Urinary bladder (tissue), 4 donors: Measurements from ENCODE around the gene SLC38A1. TPM values are rescaled to one million over a fixed set of nuclear protein-coding genes. Genes with fewer than 3 reads are reported as not detected.

Source experiments
- DNase-seq: peaks from one replicate; pipeline ENCODE4 v3.0.0-alpha.2; 2015; ENCODE audit errors: extremely low spot score
- H3K27ac ChIP-seq: one replicate; pipeline ENCODE4 v1.5.1; 2013; ENCODE audit warnings: low read depth, mild to moderate bottlenecking, moderate library complexity
- H3K36me3 ChIP-seq: one replicate; pipeline ENCODE4 v1.6.1; 2013; ENCODE audit warnings: mild to moderate bottlenecking, moderate library complexity; ENCODE audit not compliant: insufficient read depth
- H3K4me1 ChIP-seq: one replicate; pipeline ENCODE4 v1.6.1; 2013; ENCODE audit warnings: mild to moderate bottlenecking, moderate library complexity; ENCODE audit not compliant: insufficient read depth
- H3K4me3 ChIP-seq: one replicate; pipeline ENCODE4 v1.5.1; 2013; ENCODE audit warnings: low read depth, low read length
- WGBS: extraction: QIAGEN DNeasy Blood & Tissue Kit; methylation state at CpG from one replicate; pipeline ENCODE4 v1.1.7; 2013; 5-methylcytosine and 5-hydroxymethylcytosine counted together
- polyA plus RNA-seq: library from polyadenylated mRNA; stranded (reverse); fragments of 200-250 nt; gene quantifications from one replicate; pipeline ENCODE4 v1.2.3, GENCODE V29; 2013
- total RNA-seq: library from RNA; depleted of rRNA; stranded (reverse); fragments of >200 nt; gene quantifications from one replicate; pipeline ENCODE4 v1.2.3, GENCODE V29; 2014
- donor health status: healthy with polysubstance abuse.
- donor health status: healthy.

Gene SLC38A1
- total and polyA plus RNA-seq, 2 donors = 15.1 to 81.7 TPM

- H3K27ac ChIP-seq = no peak overlapping the region
- DNase-seq = no peak
- no peaks in the 10 kb centered on the region for H3K4me1 ChIP-seq
- H3K4me3 ChIP-seq = no peak overlapping the region
- WGBS = 73% methylated on average over 6 of the region's 6 CpGs
- H3K36me3 ChIP-seq = no peaks in the 10 kb centered on the region
These were observed 51.1 kb downstream of the SLC38A1 start for GRCh38 chr12:46217541-46218321.

DNA sequence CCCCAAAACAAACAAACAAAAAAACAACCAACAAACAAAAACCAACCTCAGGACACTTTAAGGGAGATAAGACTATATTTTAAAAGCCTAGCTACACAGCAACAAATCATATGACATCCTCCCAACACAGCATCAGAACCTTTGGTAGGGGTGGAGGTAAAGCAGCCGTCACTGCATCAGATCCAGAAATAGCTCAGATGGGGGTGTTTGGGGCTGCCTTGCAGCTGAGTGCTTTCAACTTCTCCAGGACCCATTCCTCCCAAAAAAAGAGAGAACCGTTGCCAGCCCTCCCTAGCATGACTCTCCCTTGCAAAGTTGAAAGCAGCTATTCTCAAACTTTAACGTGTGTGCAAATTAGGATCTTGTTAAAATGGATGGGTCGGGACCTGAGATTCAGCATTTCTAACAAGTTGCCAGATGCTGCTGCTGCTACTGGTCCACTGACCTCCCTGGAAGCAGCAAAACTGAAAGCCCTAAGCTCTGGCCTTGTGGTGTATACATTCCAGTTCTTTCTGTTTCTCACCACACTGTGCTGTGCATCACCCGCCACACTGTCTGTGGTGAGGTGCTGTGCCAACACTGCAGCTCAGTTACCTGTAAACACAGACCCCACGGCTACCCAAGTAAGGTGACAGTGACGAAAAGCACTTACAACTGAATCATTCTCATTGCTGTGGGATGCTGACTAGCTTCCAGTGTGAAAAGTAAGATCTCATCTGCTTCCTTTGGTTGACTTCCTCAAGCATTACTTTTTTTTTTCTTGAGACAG is 54.0 kb downstream of the SLC38A1 start:
- H3K4me3 ChIP-seq = no peak overlapping the region
- H3K4me1 ChIP-seq = no peaks in the 10 kb centered on the region
- H3K27ac ChIP-seq = peak overlapping the region; percentile 60
- DNase-seq = no peak
- H3K36me3 ChIP-seq = no peaks in the 10 kb centered on the region
- 41% methylated on average over 7 of the region's 7 CpGs for WGBS

GRCh38 chr12:46212108-46212982 is 56.5 kb downstream of the SLC38A1 start:
- WGBS = 91% methylated on average over 4 of the region's 4 CpGs
- no peak for DNase-seq
- H3K4me1 ChIP-seq = no peaks in the 10 kb centered on the region
- H3K27ac ChIP-seq = no peak overlapping the region
- H3K36me3 ChIP-seq = no peaks in the 10 kb centered on the region
- no peak overlapping the region for H3K4me3 ChIP-seq

DNA sequence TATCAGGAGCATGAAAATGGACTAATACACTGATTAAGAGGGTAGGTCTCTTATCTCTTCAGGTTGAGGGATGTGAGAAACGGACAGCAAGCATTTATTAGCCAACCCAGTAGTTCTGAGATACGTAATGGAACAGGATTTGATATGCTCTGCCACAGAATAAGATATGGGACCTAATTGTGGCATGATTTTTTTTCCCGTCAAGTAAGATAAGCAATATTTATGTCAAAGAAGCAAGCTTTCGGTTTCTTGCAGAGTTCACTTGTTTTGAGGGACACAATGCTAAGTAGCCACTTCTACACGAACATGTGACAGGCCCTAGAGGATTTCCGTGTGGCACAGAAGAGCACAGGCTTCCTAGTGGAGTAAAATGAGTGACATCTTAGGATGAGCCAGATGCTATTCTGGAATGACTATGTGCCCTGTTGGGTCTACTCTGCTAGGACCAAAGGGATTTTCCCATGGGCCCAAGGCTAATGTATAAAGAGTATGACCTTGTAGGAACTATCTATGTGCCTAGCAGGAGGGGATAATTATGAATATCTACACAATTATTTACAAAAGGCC is 57.9 kb downstream of the SLC38A1 start:
- H3K36me3 ChIP-seq = no peaks in the 10 kb centered on the region
- H3K4me1 ChIP-seq = no peaks in the 10 kb centered on the region
- H3K27ac ChIP-seq = no peak overlapping the region
- WGBS = 86% methylated on average over 6 of the region's 6 CpGs
- H3K4me3 ChIP-seq = no peak overlapping the region
- no peak for DNase-seq

DNA sequence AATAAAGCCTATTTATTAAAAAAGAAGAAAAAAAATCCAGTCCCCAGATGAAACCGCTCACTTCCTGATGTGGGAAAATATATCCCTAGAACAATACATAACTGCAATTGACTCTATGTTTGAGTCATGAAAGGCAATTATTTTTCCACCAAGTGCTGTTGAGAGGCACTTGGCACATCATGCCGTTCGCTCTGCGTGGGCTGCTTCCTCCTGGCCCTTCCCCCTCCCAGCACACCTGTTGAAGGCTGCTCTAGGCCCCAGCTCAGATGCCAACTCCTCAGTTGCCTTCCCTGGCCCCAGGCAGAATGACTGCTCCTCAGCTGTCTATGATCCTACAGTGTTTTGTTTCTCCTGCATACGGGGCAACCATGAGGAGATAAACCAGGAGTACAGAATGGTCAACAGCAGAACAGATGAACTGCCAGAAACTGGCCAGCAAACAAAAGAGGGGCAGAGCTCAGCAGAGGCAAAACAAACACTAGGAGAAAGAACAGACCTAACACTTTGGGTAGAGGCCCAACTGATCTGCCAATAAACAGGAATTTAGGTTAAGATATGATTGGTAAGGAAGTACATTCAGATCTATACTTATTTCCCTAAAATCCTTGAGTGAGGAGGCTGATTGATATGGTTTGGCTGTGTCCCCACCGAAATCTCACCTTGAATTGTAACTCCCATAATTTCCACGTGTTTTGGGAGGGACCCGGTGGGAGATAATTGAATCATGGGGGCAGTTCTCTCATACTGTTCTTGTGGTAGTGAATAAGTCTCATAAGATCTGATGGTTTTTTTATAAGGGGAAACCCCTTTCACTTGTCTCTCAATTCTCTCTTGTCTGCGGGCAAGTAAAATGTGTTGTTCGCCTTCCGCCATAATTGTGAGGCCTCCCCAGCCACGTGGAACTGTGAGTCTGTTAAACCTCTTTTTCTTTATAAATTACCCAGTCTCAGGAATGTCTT is 58.6 kb downstream of the SLC38A1 start:
- Histone ChIP-seq H3K4me3 (no peak overlapping the region), H3K4me1 (no peaks in the 10 kb centered on the region), H3K27ac (no peak overlapping the region), H3K36me3 (no peaks in the 10 kb centered on the region)
- DNase-seq = no peak
- WGBS = 70% methylated on average over 12 of the region's 12 CpGs

DNA sequence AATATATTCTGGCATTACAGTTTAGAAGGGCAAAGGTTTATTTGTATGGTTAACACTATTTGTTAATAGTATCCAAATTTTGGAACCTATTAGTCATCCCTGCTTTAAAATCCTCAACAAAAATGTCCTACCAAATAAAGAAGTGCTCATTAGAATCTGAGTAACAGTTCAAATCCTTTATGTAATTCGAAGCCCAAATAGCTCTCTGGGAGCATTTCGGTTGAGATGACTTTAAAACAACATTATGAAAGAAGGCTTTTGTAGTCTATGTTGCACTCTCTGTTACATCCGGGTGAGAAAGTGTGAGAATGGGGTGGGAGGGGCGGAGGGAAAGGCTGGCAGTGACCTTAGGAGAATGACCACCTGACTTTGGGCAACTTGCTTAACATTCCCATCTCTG is 59.7 kb downstream of the SLC38A1 start:
- no peak for DNase-seq
- Histone ChIP-seq H3K4me3 (no peak overlapping the region), H3K36me3 (no peaks in the 10 kb centered on the region), H3K4me1 (no peaks in the 10 kb centered on the region), H3K27ac (no peak overlapping the region)
- 44% methylated on average over 4 of the region's 4 CpGs for WGBS

DNA sequence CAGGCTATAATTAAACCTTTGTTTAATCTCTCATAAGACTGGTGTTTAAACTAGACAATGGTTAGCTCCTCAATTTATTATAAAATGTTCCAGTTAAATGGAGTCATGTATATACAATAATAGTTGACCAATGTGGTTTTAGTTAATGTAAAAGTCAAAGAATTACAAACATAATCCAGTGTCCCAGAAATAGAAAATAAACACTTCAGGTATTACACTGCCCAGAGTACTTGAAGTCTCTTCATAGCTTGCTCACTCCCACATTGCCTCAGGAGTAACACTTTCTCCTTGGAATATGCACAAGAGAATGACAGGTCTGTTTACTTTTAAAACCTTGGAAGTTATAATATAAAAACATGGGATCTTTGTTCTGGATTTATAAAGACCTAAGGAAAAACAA is 60.5 kb downstream of the SLC38A1 start:
- no peak overlapping the region for H3K27ac ChIP-seq
- no peaks in the 10 kb centered on the region for H3K4me1 ChIP-seq

GRCh38 chr12:46207644-46208043 is 61.2 kb downstream of the SLC38A1 start:
- Histone ChIP-seq H3K4me3 (no peak overlapping the region), H3K36me3 (no peaks in the 10 kb centered on the region), H3K4me1 (no peaks in the 10 kb centered on the region), H3K27ac (no peak overlapping the region)
- DNase-seq = no peak

More for the DNA sequence above, 60.5 kb downstream of the SLC38A1 start:
- Histone ChIP-seq H3K4me3 (no peak overlapping the region), H3K36me3 (no peaks in the 10 kb centered on the region)
- DNase-seq = no peak

GRCh38 chr12:46206471-46206870 is 62.4 kb downstream of the SLC38A1 start:
- Histone ChIP-seq H3K27ac (no peak overlapping the region), H3K4me1 (no peaks in the 10 kb centered on the region), H3K4me3 (no peak overlapping the region), H3K36me3 (no peaks in the 10 kb centered on the region)
- DNase-seq = no peak
- 47% methylated on average over 3 of the region's 3 CpGs for WGBS

GRCh38 chr12:46205294-46205693 is 63.5 kb downstream of the SLC38A1 start:
- 44% methylated on average over 2 of the region's 2 CpGs for WGBS
- Histone ChIP-seq H3K36me3 (no peaks in the 10 kb centered on the region), H3K4me1 (no peaks in the 10 kb centered on the region), H3K27ac (no peak overlapping the region), H3K4me3 (no peak overlapping the region)
- DNase-seq = no peak

DNA sequence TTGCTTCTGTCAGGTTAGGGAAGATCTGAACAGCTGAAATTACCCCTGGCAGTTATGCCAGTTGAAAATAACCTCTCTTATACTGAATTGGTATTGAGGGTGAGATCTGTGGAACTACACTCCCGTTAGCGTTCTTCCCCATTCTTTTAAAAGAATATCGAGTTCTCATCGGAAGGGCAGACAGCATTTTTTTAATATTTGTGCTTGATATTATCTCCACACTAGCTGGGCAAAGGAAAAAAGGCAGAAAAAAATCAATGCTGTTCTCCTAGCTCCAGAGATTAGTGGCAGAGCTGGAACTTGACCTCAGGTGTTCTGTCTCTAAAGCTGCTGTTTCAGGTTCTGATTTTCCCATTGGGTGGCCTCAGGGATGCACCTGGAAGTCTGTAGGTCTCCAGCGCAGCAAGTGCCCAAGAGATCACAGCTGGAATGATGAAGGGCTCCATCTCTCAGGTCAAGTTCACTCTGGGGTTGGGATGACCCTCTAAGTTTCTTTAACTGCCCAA is 67.5 kb downstream of the SLC38A1 start:
- Histone ChIP-seq H3K36me3 (peaks cover 8% of the 10 kb centered on the region), H3K27ac (no peak overlapping the region), H3K4me1 (no peaks in the 10 kb centered on the region), H3K4me3 (no peak overlapping the region)
- WGBS = 89% methylated on average over 5 of the region's 5 CpGs
- DNase-seq = no peak

GRCh38 chr12:46200551-46200950 is 68.3 kb downstream of the SLC38A1 start:
- Histone ChIP-seq H3K4me3 (no peak overlapping the region), H3K27ac (no peak overlapping the region), H3K36me3 (peaks cover 8% of the 10 kb centered on the region), H3K4me1 (no peaks in the 10 kb centered on the region)
- no peak for DNase-seq
- 94% methylated on average over 3 of the region's 3 CpGs for WGBS
